EH (cell line): Measurements from ENCODE around the gene ANTXRL.
"Not testable (repeated sequence)": the region's sequence is repeated elsewhere in the genome, so short reads cannot be mapped to it uniquely, and the experiment has no call there.

Experiments used
- DNase-seq: peaks from one replicate; pipeline ENCODE4 v3.0.0-alpha.2; 2015; ENCODE audit warnings: low read depth

ANTXRL gene

GRCh38 chr10:46286991-46287693, at the start of gene ANTXRL:
TSS of gene ANTXRL (plus strand) at chr10:46286997. CDS start at chr10:46287263, 266 bp downstream.
- DNase-seq, result no peak

GRCh38 chr10:46237815-46238510, 48.8 kb upstream of the ANTXRL start:
- DNase-seq, result peak; percentile 26

GRCh38 chr10:46239247-46239646, 47.5 kb upstream of the ANTXRL start:
- no peak for DNase-seq

- DNase-seq, result no peak
Observed at GRCh38 chr10:46239993-46240683, 46.7 kb upstream of the ANTXRL start.

- no peak for DNase-seq
Observed at GRCh38 chr10:46240684-46241565, 45.9 kb upstream of the ANTXRL start.

GRCh38 chr10:46245381-46245900, 41.4 kb upstream of the ANTXRL start:
- no peak for DNase-seq

GRCh38 chr10:46246400-46247180, 40.2 kb upstream of the ANTXRL start:
- DNase-seq, result not testable (repeated sequence)

GRCh38 chr10:46247181-46247475, 39.7 kb upstream of the ANTXRL start:
- no peak for DNase-seq

- DNase-seq, result no peak
Observed at GRCh38 chr10:46247808-46248569, 38.8 kb upstream of the ANTXRL start.

GRCh38 chr10:46248651-46249146, 38.1 kb upstream of the ANTXRL start:
- DNase-seq, result no peak

- DNase-seq, result not testable (repeated sequence)
Observed at GRCh38 chr10:46249617-46250344, 37.0 kb upstream of the ANTXRL start.

GRCh38 chr10:46250481-46250880, 36.3 kb upstream of the ANTXRL start:
- no peak for DNase-seq

GRCh38 chr10:46250898-46251856, 35.6 kb upstream of the ANTXRL start:
- DNase-seq, result no peak

- no peak for DNase-seq
Observed at GRCh38 chr10:46251857-46252847, 34.6 kb upstream of the ANTXRL start.

- no peak for DNase-seq
Observed at GRCh38 chr10:46253076-46254006, 33.5 kb upstream of the ANTXRL start.

- no peak for DNase-seq
Observed at GRCh38 chr10:46254007-46254383, 32.8 kb upstream of the ANTXRL start.
